Glomerular visceral epithelial cell (primary cell): ENCODE measurements around the gene PLD1.
A peak's percentile ranks its signal among the peaks of the same experiment; 100 is the strongest.

ENCODE experiments used
- DNase-seq: peaks from one replicate; pipeline ENCODE4 v3.0.0-alpha.2; 2016; ENCODE audit errors: extremely low spot score

The PLD1 gene

GRCh38 chr3:171838218-171838720 lies 28.0 kb upstream of the PLD1 start:
- DNase-seq: peak; percentile 36

GRCh38 chr3:171837698-171838097 lies 27.4 kb upstream of the PLD1 start:
- no peak for DNase-seq

- DNase-seq: no peak
Observed at GRCh38 chr3:171836855-171837254, 26.6 kb upstream of the PLD1 start.

GRCh38 chr3:171835613-171836012 lies 25.3 kb upstream of the PLD1 start:
- no peak for DNase-seq

GRCh38 chr3:171835116-171835515 lies 24.8 kb upstream of the PLD1 start:
- no peak for DNase-seq

GRCh38 chr3:171834461-171834801 lies 24.1 kb upstream of the PLD1 start:
- no peak for DNase-seq

- no peak for DNase-seq
Observed at GRCh38 chr3:171833789-171834460, 23.6 kb upstream of the PLD1 start.

- DNase-seq: no peak
Observed at GRCh38 chr3:171832989-171833388, 22.7 kb upstream of the PLD1 start.

GRCh38 chr3:171831936-171832335 lies 21.7 kb upstream of the PLD1 start:
- DNase-seq: no peak

- no peak for DNase-seq
Observed at GRCh38 chr3:171830518-171830875, 20.2 kb upstream of the PLD1 start.

- DNase-seq: peak; percentile 74
Observed at GRCh38 chr3:171829841-171830517, 19.7 kb upstream of the PLD1 start.

- DNase-seq: no peak
Observed at GRCh38 chr3:171828902-171829770, 18.9 kb upstream of the PLD1 start.

- DNase-seq: no peak
Observed at GRCh38 chr3:171827836-171828458, 17.7 kb upstream of the PLD1 start.

GRCh38 chr3:171827385-171827784 lies 17.1 kb upstream of the PLD1 start:
- DNase-seq: no peak

- DNase-seq: peak; percentile 29
Observed at GRCh38 chr3:171825222-171825828, 15.0 kb upstream of the PLD1 start.

- DNase-seq: peak; percentile 56
Observed at GRCh38 chr3:171824824-171825221, 14.5 kb upstream of the PLD1 start.

- DNase-seq: no peak
Observed at GRCh38 chr3:171824116-171824515, 13.8 kb upstream of the PLD1 start.

GRCh38 chr3:171822431-171823106 lies 12.3 kb upstream of the PLD1 start:
- DNase-seq: peak; percentile 77

GRCh38 chr3:171821778-171822358 lies 11.6 kb upstream of the PLD1 start:
- DNase-seq: no peak

GRCh38 chr3:171821044-171821443 lies 10.8 kb upstream of the PLD1 start:
- DNase-seq: no peak
